Adrenal gland (tissue), 12 donors: ENCODE data around the gene SMPD2. TPM values are rescaled to one million over a fixed set of nuclear protein-coding genes. Genes with fewer than 3 reads are reported as not detected.

Experiments
- DNase-seq, 7 donors: peaks; one replicate each; pipeline ENCODE4 v3.0.0-alpha.2; 2019 to 2020
- H3K27ac ChIP-seq, 5 donors: fragments of 200-600 bp; sonication (generic) in 4 of 5; 1 replicate in 3 of 5; 2 replicates in 2 of 5; pipeline versions ENCODE4 v1.5.1 to v1.8.0; 2016 to 2020; ENCODE audit warnings: mild to moderate bottlenecking in 1 of 5
- H3K27me3 ChIP-seq: fragments of 200-600 bp; 2 replicates; pipeline ENCODE4 v1.8.0; 2021
- H3K36me3 ChIP-seq, 2 donors: fragments of 200-600 bp; replicated peaks in 1 of 2; 1 replicate in 1 of 2; 2 replicates in 1 of 2; pipeline versions ENCODE4 v1.5.1 to v1.8.0; 2018 to 2022
- H3K4me1 ChIP-seq, 2 donors: fragments of 200-600 bp; replicated peaks in 1 of 2; 1 replicate in 1 of 2; 2 replicates in 1 of 2; pipeline versions ENCODE4 v1.5.1 to v1.8.0; 2018 to 2021
- H3K4me3 ChIP-seq, 4 donors: fragments of 200-600 bp; sonication (generic) in 3 of 4; one replicate each; pipeline ENCODE4 v1.5.1; 2016 to 2018
- H3K9me3 ChIP-seq, 3 donors: fragments of 200-600 bp; sonication (generic) in 1 of 3; replicated peaks in 1 of 3; 1 replicate in 2 of 3; 2 replicates in 1 of 3; pipeline versions ENCODE4 v1.5.1 to v1.8.0; 2016 to 2021
- POLR2A ChIP-seq, 2 donors: fragments of 450-650 bp; IDR thresholded peaks; one replicate each; pipeline ENCODE4 v1.6.1; 2017; ENCODE audit warnings: antibody characterized with exemption in 2 of 2, mild to moderate bottlenecking in 2 of 2, moderate library complexity in 1 of 2
- WGBS, 4 donors: extraction: QIAGEN DNeasy Blood & Tissue Kit in 2 of 4; methylation state at CpG; one replicate each; pipeline versions ENCODE4 v1.1.5 to v1.1.7; 2013 to 2017; 5-methylcytosine and 5-hydroxymethylcytosine counted together
- intact Hi-C, 2 donors: fragments of 100-400 bp; cut with DNase I; formaldehyde crosslinking; loops; one replicate each; pipeline versions ENCODE4 v1.14.1 to v1.15.0; 2022 to 2023
- polyA plus RNA-seq, 3 donors: library from polyadenylated mRNA; stranded (reverse); fragments of 200-250 nt in 2 of 3; fragments of 350-450 nt in 1 of 3; fragmentation: Illumina TruSeq in 1 of 3; extraction: RNeasy Lipid Tissue Mini Kit (QIAGEN cat#74804) in 1 of 3; gene quantifications; one replicate each; pipeline ENCODE4 v1.2.3, GENCODE V29; 2013 to 2014
- total RNA-seq, 9 donors: library from RNA; depleted of rRNA in 4 of 9; stranded (reverse); fragments of >200 nt in 4 of 9; fragments of 120-200 nt in 1 of 9; fragmentation: NEBNext Ultra II Directional in 1 of 9; extraction: Animal tissue kit (Norgen Biotek cat#: 25700) in 1 of 9; gene quantifications; one replicate each; pipeline versions ENCODE4 v1.1.0 to v1.2.4, GENCODE V29; 2013 to 2023
- TF ChIP-seq, protein P1 (sequence below), 6 experiments: fragments of 450-650 bp in 4 of 6; fragments of 200-600 bp in 2 of 6; sonication (generic) in 1 of 6; IDR thresholded peaks; 1 replicate in 5 of 6; 2 replicates in 1 of 6; pipeline versions ENCODE4 v1.5.1 to v1.8.0; 2016 to 2021; ENCODE audit warnings: antibody characterized with exemption in 6 of 6, mild to moderate bottlenecking in 2 of 6, moderate library complexity in 1 of 6
- donor health status: healthy with polysubstance abuse.
- donor health status: Bipolar disorder and iron deficiency.
- donor health status: DM: yes; HTN: yes; CAD: no.
- donor health status: DM: no; HTN: no; CAD: no.
- donor health status: DM: no; HTN: no; CAD: no.
- donor health status: DM: yes; HTN: yes; CAD: no.

The SMPD2 gene
- total and polyA plus RNA-seq, 12 donors: 3.2 to 17.5 (median 10.4) TPM

DNA sequence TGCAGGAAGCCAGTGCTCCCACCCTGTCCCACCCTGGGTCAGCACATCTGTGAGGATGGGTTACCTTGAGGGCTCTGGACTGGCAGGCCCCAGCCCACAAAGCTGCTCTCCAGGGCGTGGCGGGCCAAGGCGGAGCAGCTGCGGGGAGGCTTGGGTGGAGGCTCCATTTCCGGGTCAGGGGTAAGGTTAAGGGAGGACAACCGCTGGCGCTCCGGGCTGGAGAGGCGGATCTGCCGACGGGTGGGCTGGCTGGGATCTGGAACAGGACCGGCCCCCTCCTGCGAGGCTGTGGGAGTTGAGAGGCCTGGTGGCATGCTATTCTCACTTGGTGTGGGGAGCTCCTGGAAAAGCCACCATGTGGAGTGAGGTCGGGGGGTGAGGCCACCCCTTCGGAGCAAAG, 5.5 kb downstream of the SMPD2 start:
- intact Hi-C loops: no loop called here

DNA sequence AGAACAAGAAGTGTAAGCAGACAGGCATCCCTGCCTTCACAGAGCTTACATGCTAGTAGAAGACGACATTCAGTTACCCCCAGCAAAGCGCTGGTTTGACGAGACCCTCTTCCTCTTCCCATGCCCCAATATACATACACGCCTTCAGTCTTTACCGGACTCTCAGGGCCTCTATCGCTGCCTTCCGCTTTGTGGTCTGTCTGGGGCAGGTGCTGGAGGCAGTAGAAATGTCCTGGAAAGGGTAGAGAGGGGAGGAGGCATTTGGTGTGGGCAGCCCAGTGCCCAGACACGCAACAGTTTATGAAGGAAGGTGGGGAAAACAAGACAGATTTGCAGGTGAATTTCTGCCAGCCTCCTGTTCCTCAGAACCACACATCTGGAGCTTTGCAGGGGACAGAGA, 6.0 kb downstream of the SMPD2 start:
- Histone ChIP-seq H3K9me3 (no peaks in the 10 kb centered on the region), H3K36me3 (peaks cover 0 to 10% of the 10 kb centered on the region in 2 donors), H3K27ac (no peak overlapping the region), H3K4me1 (peaks cover under 1 to 3% of the 10 kb centered on the region in 2 donors), H3K27me3 (no peaks in the 10 kb centered on the region), H3K4me3 (no peak overlapping the region)
- 81 to 93% (median 88%) methylated on average over 8 of the region's 8 CpGs for WGBS, 4 donors
- no peak for TF ChIP-seq POLR2A (IDR thresholded peaks at IDR 0.05)
- TF ChIP-seq, protein P1, sequence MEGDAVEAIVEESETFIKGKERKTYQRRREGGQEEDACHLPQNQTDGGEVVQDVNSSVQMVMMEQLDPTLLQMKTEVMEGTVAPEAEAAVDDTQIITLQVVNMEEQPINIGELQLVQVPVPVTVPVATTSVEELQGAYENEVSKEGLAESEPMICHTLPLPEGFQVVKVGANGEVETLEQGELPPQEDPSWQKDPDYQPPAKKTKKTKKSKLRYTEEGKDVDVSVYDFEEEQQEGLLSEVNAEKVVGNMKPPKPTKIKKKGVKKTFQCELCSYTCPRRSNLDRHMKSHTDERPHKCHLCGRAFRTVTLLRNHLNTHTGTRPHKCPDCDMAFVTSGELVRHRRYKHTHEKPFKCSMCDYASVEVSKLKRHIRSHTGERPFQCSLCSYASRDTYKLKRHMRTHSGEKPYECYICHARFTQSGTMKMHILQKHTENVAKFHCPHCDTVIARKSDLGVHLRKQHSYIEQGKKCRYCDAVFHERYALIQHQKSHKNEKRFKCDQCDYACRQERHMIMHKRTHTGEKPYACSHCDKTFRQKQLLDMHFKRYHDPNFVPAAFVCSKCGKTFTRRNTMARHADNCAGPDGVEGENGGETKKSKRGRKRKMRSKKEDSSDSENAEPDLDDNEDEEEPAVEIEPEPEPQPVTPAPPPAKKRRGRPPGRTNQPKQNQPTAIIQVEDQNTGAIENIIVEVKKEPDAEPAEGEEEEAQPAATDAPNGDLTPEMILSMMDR (IDR thresholded peaks at IDR 0.05): no peak
- DNase-seq: no peak
- intact Hi-C loops: no loop called here

More for the DNA sequence above, 5.5 kb downstream of the SMPD2 start:
- H3K36me3 ChIP-seq: peaks cover 0 to 10% of the 10 kb centered on the region in 2 donors
- H3K27ac ChIP-seq: no peak overlapping the region
- no peak for DNase-seq
- TF ChIP-seq, protein P1 (IDR thresholded peaks at IDR 0.05): no peak
- TF ChIP-seq POLR2A (IDR thresholded peaks at IDR 0.05): no peak
- no peaks in the 10 kb centered on the region for H3K9me3 ChIP-seq
- H3K4me3 ChIP-seq: no peak overlapping the region
- 87 to 93% (median 92%) methylated on average over 15 of the region's 15 CpGs for WGBS, 4 donors
- no peaks in the 10 kb centered on the region for H3K27me3 ChIP-seq
- H3K4me1 ChIP-seq: peaks cover 4 to 8% of the 10 kb centered on the region in 2 donors

DNA sequence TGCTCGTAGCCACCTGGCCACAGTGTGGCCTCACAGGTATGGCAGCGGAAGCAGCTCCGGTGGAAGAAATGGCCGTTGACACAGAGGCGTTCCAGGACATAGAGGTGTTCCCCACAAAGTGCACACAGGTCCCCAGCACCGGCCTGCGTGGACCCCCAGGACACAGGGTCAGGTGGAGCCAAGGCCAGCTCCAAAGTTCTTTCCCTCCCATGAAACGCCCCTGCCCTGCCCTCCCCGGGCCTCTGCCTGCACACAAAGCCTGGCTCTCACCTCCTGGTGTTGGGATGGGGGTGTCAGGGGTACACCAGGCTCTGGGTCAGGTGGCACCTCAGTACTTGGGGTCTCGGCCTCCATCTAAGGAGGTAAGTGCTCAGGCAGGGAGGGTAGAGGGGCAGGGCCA, 6.6 kb downstream of the SMPD2 start:
- Histone ChIP-seq H3K36me3 (peaks cover 0 to 10% of the 10 kb centered on the region in 2 donors), H3K27ac (no peak overlapping the region), H3K4me3 (no peak overlapping the region), H3K4me1 (no peaks in the 10 kb centered on the region), H3K9me3 (no peaks in the 10 kb centered on the region), H3K27me3 (no peaks in the 10 kb centered on the region)
- WGBS, 4 donors: 87 to 91% (median 88%) methylated on average over 3 to 10 of the region's 10 CpGs
- intact Hi-C loops: no loop called here
- no peak for DNase-seq
- TF ChIP-seq POLR2A (IDR thresholded peaks at IDR 0.05): no peak
- TF ChIP-seq, protein P1 (IDR thresholded peaks at IDR 0.05): no peak

DNA sequence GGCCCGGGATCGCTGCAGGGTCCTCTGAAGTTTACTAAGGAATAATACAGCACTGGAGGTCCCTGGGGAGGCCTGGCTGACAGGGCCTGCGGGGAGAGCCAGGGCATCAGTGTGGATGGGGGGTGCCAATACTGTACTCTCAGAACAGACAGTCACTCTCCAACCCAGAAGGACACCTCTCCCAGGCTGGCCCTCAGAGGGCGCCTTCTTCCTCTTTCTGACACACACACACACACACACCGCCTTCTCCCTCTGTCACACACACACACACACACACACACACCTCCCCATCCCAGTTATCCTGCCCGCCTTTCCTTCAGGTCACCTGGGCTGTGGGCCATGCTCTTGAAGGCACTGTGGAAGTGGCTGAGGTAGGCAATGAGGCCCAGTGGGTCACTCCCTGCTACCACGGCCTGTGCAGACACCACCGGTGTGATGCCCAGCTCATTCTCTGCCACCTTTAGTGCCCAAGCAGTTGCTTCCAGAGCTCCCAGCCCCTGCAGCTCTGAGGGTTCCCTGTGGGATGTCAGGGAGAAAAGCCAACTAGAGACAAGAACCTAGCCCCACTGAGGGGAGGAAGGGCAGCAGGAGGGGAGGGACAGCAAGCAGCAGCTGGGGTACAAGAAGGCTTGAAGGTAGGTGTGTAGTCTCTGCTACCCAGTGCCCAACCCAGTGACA, 7.5 kb downstream of the SMPD2 start:
- DNase-seq: no peak
- H3K4me1 ChIP-seq: no peaks in the 10 kb centered on the region
- no peaks in the 10 kb centered on the region for H3K9me3 ChIP-seq
- intact Hi-C loops: no loop called here
- H3K27me3 ChIP-seq: no peaks in the 10 kb centered on the region
- H3K4me3 ChIP-seq: no peak overlapping the region
- no peak for TF ChIP-seq POLR2A (IDR thresholded peaks at IDR 0.05)
- TF ChIP-seq, protein P1 (IDR thresholded peaks at IDR 0.05): no peak
- no peak overlapping the region for H3K27ac ChIP-seq
- 80 to 92% (median 82%) methylated on average over 7 to 8 of the region's 8 CpGs for WGBS, 4 donors
- peaks cover 0 to 10% of the 10 kb centered on the region in 2 donors for H3K36me3 ChIP-seq
